GM10266 (cell line): ENCODE results near the gene RHNO1.

ENCODE experiments used
- DNase-seq: peaks from one replicate; pipeline ENCODE4 v3.0.0; 2012; ENCODE audit errors: extremely low spot score
- TF ChIP-seq, protein P1 (sequence below): IDR thresholded peaks from 2 replicates; pipeline ENCODE4 v1.5.1; 2012; ENCODE audit warnings: mild to moderate bottlenecking, low read depth; ENCODE audit not compliant: control insufficient read depth, insufficient read depth; ENCODE audit errors: missing control alignments

Gene RHNO1

DNA sequence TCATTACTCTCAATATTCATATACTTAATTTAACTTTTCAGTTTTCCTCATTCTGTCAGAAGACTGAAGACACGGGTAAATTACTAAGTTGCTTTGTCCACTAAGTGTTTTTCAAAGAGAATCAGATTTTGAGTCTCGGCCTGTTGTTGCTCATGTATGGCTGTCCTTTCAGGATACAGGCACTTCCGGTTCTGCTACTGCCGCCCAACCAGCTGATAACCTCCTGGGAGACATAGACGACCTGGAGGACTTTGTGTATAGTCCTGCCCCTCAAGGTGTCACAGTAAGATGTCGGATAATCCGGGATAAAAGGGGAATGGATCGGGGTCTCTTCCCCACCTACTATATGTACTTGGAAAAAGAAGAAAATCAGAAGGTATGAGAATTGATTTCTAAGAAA is 53.8 kb downstream of the RHNO1 start:
- TF ChIP-seq, protein P1, sequence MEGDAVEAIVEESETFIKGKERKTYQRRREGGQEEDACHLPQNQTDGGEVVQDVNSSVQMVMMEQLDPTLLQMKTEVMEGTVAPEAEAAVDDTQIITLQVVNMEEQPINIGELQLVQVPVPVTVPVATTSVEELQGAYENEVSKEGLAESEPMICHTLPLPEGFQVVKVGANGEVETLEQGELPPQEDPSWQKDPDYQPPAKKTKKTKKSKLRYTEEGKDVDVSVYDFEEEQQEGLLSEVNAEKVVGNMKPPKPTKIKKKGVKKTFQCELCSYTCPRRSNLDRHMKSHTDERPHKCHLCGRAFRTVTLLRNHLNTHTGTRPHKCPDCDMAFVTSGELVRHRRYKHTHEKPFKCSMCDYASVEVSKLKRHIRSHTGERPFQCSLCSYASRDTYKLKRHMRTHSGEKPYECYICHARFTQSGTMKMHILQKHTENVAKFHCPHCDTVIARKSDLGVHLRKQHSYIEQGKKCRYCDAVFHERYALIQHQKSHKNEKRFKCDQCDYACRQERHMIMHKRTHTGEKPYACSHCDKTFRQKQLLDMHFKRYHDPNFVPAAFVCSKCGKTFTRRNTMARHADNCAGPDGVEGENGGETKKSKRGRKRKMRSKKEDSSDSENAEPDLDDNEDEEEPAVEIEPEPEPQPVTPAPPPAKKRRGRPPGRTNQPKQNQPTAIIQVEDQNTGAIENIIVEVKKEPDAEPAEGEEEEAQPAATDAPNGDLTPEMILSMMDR, result no peak
- DNase-seq, result no peak

DNA sequence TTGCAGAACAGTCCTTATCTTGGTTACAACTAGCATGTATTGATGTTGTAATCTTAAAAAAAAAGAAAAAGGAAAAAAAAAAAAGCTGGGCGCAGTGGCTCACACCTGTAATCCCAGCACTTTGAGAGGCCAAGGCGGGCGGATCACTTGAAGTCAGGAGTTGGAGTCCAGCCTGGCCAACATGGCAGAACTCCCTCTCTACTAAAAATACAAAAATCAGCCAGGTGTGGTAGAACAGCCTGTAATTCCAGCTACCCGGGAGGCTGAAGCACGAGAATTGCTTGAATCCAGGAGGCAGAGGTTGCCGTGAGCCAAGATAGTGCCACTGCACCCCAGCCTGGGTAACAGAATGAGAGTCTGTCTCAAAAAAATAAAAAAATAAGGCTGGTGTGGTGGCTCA is 56.6 kb downstream of the RHNO1 start:
- TF ChIP-seq, protein P1, result no peak
- no peak for DNase-seq

GRCh38 chr12:2934371-2934770 is 57.3 kb downstream of the RHNO1 start:
- TF ChIP-seq, protein P1, result no peak
- DNase-seq, result no peak

- TF ChIP-seq, protein P1, result no peak
- no peak for DNase-seq
These were observed 59.3 kb downstream of the RHNO1 start for GRCh38 chr12:2936301-2936700.

- TF ChIP-seq, protein P1, result no peak
- DNase-seq, result no peak
These were observed 60.5 kb downstream of the RHNO1 start for GRCh38 chr12:2937500-2937899.
